HepG2 (cell line): ENCODE data around the gene SOX12. TPM values are rescaled to one million over a fixed set of nuclear protein-coding genes. Genes with fewer than 3 reads are reported as not detected.
A peak's percentile ranks its signal among the peaks of the same experiment; 100 is the strongest.

Source experiments
- BRD4 ChIP-seq: sonication (generic); formaldehyde crosslinking; IDR thresholded peaks from 2 replicates; pipeline ENCODE4 v1.4.0; 2020; ENCODE audit warnings: missing genetic modification reagents
- CHCHD3 ChIP-seq: sonication (generic); formaldehyde crosslinking; IDR thresholded peaks from 2 replicates; pipeline ENCODE4 v1.8.0; 2022; ENCODE audit warnings: mild to moderate bottlenecking, missing genetic modification reagents, moderate library complexity
- ETV6 ChIP-seq: sonication (generic); formaldehyde crosslinking; conservative IDR thresholded peaks from 2 replicates; pipeline ENCODE4 v1.4.0; 2020; ENCODE audit warnings: missing genetic modification reagents
- GTF2F1 ChIP-seq: fragments of 150-350 bp; IDR thresholded peaks from 2 replicates; pipeline ENCODE4 v1.6.1; 2014; ENCODE audit warnings: low read length
- POGZ ChIP-seq: sonication (generic); formaldehyde crosslinking; IDR thresholded peaks from 2 replicates; pipeline ENCODE4 v1.4.0; 2020; ENCODE audit warnings: mild to moderate bottlenecking, missing genetic modification reagents
- RFXANK ChIP-seq: IDR thresholded peaks from 2 replicates; pipeline ENCODE4 v1.6.1; 2016
- RORA ChIP-seq: sonication (generic); formaldehyde crosslinking; IDR thresholded peaks from 2 replicates; pipeline ENCODE4 v1.5.0; 2020; ENCODE audit warnings: mild to moderate bottlenecking, missing genetic modification reagents, moderate library complexity
- SIX1 ChIP-seq: sonication (generic); formaldehyde crosslinking; IDR thresholded peaks from 2 replicates; pipeline ENCODE4 v1.4.0; 2020; ENCODE audit warnings: missing genetic modification reagents, borderline replicate concordance
- ZFP62 ChIP-seq: sonication (generic); formaldehyde crosslinking; IDR thresholded peaks from 2 replicates; pipeline ENCODE4 v1.4.0; 2020; ENCODE audit warnings: missing genetic modification reagents
- ZNF30 ChIP-seq: sonication (generic); formaldehyde crosslinking; IDR thresholded peaks from 2 replicates; pipeline ENCODE4 v1.5.0; 2020; ENCODE audit warnings: mild to moderate bottlenecking, missing genetic modification reagents
- ZNF543 ChIP-seq: sonication (generic); formaldehyde crosslinking; IDR thresholded peaks from 2 replicates; pipeline ENCODE4 v1.4.0; 2020; ENCODE audit warnings: mild to moderate bottlenecking, missing genetic modification reagents
- ZNF549 ChIP-seq: sonication (generic); formaldehyde crosslinking; IDR thresholded peaks from 2 replicates; pipeline ENCODE4 v1.5.0; 2020; ENCODE audit warnings: missing genetic modification reagents
- ZNF609 ChIP-seq: sonication (generic); formaldehyde crosslinking; IDR thresholded peaks from 2 replicates; pipeline ENCODE4 v1.4.0; 2020; ENCODE audit warnings: mild to moderate bottlenecking, missing genetic modification reagents, borderline replicate concordance
- ZNF660 ChIP-seq: sonication (generic); formaldehyde crosslinking; IDR thresholded peaks from 2 replicates; pipeline ENCODE4 v1.5.1; 2020; ENCODE audit warnings: mild to moderate bottlenecking, low read depth, missing genetic modification reagents, borderline replicate concordance
- ZNF703 ChIP-seq: sonication (generic); formaldehyde crosslinking; IDR thresholded peaks from 2 replicates; pipeline ENCODE4 v1.5.1; 2020; ENCODE audit warnings: missing genetic modification reagents, mild to moderate bottlenecking, moderate library complexity, borderline replicate concordance
- polyA plus RNA-seq, 8 experiments: library from polyadenylated mRNA; depleted of rRNA in 3 of 8; stranded (reverse) in 7 of 8; unstranded in 1 of 8; fragments of >200 nt; fragmentation: Illumina TruSeq in 4 of 8; extraction: Trizol in 4 of 8; gene quantifications; 2 replicates each; pipeline versions ENCODE4 v1.2.1 to v1.2.3, GENCODE V29; 2011 to 2016; ENCODE audit warnings: low read depth in 4 of 8, missing spikeins in 1 of 8, mixed read lengths in 1 of 8; ENCODE audit not compliant: insufficient read depth in 1 of 8
- total RNA-seq, 5 experiments: library from RNA; depleted of rRNA; stranded (reverse); fragments of >200 nt; fragmentation: Illumina TruSeq; extraction: Trizol; gene quantifications; 2 replicates each; pipeline ENCODE4 v1.2.3, GENCODE V29; 2016; ENCODE audit warnings: low read depth in 1 of 5
- TF ChIP-seq, protein P1 (sequence below): sonication (generic); formaldehyde crosslinking; IDR thresholded peaks from 2 replicates; pipeline ENCODE4 v1.4.0; 2020; ENCODE audit warnings: missing genetic modification reagents
- TF ChIP-seq, protein P2 (sequence below): sonication (generic); formaldehyde crosslinking; IDR thresholded peaks from 2 replicates; pipeline ENCODE4 v1.8.0; 2022; ENCODE audit warnings: missing genetic modification reagents, low read depth, mild to moderate bottlenecking, borderline replicate concordance
- TF ChIP-seq, protein P3 (sequence below): sonication (generic); formaldehyde crosslinking; IDR thresholded peaks from 2 replicates; pipeline ENCODE4 v1.9.0; 2021; ENCODE audit warnings: missing genetic modification reagents, borderline replicate concordance
- TF ChIP-seq, protein P4 (sequence below): sonication (generic); formaldehyde crosslinking; IDR thresholded peaks from 2 replicates; pipeline ENCODE4 v1.4.0; 2020; ENCODE audit warnings: mild to moderate bottlenecking, missing genetic modification reagents

SOX12 gene
- total and polyA plus RNA-seq, 2 of the 13 experiments (the other 11 are each of a cell fraction or from before 2014, with no cell fraction given), result 10.0 to 18.7 TPM

DNA sequence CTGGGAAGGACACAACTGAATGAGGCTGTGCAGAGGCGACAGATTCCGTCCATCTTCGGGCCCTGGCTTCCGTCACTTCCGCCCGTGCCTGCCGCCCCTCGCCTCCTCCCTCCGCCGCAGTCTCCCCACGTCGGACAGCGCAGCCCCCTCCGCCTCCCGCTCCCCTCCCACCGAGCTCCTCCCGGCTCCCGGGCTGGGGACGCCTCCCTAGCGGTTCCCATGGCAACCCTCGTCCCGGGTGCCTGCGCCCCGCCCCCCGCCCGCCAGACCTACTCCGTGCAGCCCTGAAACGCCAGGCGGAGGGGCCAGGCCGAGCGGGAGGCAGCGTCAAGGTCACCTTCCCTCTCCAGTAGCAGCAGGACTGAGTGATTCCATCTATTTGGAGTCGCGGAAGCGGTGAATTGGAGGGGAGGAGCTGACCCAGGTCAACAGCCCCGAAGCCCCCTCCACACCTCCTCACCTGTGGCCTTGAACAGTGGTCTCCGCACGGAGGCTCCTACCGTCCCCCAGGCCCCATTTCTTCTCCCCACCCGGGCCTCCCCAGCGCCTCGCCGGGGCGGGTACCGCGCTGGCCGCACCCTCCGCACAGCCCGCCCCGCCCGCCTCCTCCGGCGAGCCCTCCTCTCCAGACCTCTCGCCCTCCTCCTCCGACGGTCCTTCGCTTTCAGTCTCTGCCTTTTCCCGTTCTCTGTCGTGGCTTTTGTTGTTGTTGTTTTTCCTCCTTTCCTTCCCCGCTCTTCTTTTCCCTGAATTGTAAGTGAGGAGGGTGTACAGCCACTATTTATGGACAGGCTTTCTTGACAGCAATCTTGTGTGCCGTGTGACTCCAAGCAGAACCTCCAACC is 22.5 kb downstream of the SOX12 start (continued):
- TF ChIP-seq, protein P1, sequence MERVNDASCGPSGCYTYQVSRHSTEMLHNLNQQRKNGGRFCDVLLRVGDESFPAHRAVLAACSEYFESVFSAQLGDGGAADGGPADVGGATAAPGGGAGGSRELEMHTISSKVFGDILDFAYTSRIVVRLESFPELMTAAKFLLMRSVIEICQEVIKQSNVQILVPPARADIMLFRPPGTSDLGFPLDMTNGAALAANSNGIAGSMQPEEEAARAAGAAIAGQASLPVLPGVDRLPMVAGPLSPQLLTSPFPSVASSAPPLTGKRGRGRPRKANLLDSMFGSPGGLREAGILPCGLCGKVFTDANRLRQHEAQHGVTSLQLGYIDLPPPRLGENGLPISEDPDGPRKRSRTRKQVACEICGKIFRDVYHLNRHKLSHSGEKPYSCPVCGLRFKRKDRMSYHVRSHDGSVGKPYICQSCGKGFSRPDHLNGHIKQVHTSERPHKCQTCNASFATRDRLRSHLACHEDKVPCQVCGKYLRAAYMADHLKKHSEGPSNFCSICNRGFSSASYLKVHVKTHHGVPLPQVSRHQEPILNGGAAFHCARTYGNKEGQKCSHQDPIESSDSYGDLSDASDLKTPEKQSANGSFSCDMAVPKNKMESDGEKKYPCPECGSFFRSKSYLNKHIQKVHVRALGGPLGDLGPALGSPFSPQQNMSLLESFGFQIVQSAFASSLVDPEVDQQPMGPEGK (CRISPR knock-in tag), result peak; percentile 99
- TF ChIP-seq CHCHD3 (peak; percentile 89), POGZ (CRISPR knock-in tag) (peak; percentile 54), SIX1 (CRISPR knock-in tag) (peak; percentile 76), ZNF660 (CRISPR knock-in tag) (no peak; the same call in 1 of the 2 replicates), BRD4 (CRISPR knock-in tag) (peak; percentile 91), ETV6 (CRISPR knock-in tag) (peak; percentile 95), ZNF609 (CRISPR knock-in tag) (peak; percentile 98), ZNF703 (CRISPR knock-in tag) (peak; percentile 46; the same call in 1 of the 2 replicates), GTF2F1 (no peak), ZFP62 (CRISPR knock-in tag) (no peak), ZNF543 (CRISPR knock-in tag) (peak; percentile 89; the same call in 1 of the 2 replicates), ZNF549 (CRISPR knock-in tag) (no peak), RFXANK (CRISPR knock-in tag) (peak; percentile 77; the same call in 1 of the 2 replicates), ZNF30 (CRISPR knock-in tag) (no peak), RORA (CRISPR knock-in tag) (no peak)
- TF ChIP-seq, protein P2, sequence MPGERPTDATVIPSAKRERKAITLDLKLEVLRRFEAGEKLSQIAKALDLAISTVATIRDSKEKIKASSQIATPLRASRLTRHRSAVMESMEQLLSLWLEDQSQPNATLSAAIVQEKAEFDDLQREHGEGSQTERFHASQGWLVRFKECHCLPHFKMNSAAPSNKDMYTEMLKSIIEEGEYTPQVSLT, result no peak
- TF ChIP-seq, protein P3, sequence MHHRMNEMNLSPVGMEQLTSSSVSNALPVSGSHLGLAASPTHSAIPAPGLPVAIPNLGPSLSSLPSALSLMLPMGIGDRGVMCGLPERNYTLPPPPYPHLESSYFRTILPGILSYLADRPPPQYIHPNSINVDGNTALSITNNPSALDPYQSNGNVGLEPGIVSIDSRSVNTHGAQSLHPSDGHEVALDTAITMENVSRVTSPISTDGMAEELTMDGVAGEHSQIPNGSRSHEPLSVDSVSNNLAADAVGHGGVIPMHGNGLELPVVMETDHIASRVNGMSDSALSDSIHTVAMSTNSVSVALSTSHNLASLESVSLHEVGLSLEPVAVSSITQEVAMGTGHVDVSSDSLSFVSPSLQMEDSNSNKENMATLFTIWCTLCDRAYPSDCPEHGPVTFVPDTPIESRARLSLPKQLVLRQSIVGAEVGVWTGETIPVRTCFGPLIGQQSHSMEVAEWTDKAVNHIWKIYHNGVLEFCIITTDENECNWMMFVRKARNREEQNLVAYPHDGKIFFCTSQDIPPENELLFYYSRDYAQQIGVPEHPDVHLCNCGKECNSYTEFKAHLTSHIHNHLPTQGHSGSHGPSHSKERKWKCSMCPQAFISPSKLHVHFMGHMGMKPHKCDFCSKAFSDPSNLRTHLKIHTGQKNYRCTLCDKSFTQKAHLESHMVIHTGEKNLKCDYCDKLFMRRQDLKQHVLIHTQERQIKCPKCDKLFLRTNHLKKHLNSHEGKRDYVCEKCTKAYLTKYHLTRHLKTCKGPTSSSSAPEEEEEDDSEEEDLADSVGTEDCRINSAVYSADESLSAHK (CRISPR knock-in tag), result 0 out of 2 replicates have a peak, but pooled peaks have one; percentile 66
- TF ChIP-seq, protein P4, sequence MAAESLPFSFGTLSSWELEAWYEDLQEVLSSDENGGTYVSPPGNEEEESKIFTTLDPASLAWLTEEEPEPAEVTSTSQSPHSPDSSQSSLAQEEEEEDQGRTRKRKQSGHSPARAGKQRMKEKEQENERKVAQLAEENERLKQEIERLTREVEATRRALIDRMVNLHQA (CRISPR knock-in tag), result peak; percentile 86; the same call in 1 of the 2 replicates
